Muscle of back (tissue), 11 donors: Measurements from ENCODE around the gene ATAD3B. TPM values are rescaled to one million over a fixed set of nuclear protein-coding genes. Genes with fewer than 3 reads are reported as not detected.
A peak's percentile ranks its signal among the peaks of the same experiment; 100 is the strongest.
"Not testable (repeated sequence)": the region's sequence is repeated elsewhere in the genome, so short reads cannot be mapped to it uniquely, and the experiment has no call there.

Source experiments
- DNase-seq, 3 donors: peaks; one replicate each; pipeline versions ENCODE4 v3.0.0 to v3.0.0-alpha.2; 2013
- polyA plus RNA-seq, 10 donors: library from polyadenylated mRNA; unstranded; fragments of 120-200 nt; gene quantifications; one replicate each; pipeline ENCODE4 v1.2.1, GENCODE V29; 2013; ENCODE audit not compliant: insufficient read length in 10 of 10

The ATAD3B gene
- polyA plus RNA-seq, 10 donors, result 8.5 to 14.5 (median 12.0) TPM

DNA sequence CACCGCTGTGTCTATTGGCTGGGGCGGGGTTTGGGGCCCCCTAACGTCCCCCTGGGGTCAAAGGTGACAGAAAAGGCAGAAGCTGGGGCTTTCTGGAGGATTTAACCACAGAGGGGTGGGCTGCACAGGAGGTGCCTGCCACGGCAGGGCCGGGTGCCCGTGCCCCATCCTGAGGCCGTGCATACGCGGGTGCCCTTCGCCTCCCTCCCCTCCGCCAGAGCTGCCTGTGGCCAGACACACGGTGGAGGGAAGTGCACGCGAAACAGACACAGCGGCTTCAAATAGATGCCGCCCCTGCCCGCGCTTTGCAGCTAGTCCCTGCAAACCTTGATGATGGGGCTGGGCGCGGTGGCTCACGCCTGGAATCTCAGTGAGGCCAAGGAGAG, 37.9 kb downstream of the ATAD3B start:
- not testable (repeated sequence) for DNase-seq

DNA sequence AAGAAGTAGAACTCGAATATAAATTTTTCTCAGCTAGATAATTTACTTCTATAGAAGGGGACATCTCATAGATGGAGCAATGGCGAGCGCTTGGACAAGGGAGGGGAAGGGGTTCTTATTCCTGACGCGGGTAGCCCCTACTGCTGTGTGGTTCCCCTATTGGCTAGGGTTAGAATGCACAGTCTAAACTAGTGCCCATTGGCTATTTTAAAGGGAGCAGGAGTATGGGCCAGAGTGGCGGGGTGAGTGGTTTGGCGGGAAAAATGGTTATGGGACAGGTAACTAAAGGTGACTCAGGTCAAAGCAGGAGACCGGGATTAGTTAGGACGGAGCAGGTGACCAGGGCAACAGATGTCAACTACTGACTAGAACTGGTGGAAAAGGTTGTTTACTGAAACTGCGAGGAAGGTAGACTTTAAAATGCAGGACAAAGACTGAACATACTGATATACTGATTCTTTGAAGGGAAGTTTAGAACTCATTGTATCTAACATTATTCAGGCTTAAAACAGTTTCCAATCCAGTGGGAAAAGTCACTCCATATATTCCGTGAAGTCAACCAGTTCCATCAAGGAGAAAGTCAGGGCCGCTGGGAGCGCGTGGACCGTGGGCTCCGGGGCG, 39.5 kb downstream of the ATAD3B start:
- no peak for DNase-seq

DNA sequence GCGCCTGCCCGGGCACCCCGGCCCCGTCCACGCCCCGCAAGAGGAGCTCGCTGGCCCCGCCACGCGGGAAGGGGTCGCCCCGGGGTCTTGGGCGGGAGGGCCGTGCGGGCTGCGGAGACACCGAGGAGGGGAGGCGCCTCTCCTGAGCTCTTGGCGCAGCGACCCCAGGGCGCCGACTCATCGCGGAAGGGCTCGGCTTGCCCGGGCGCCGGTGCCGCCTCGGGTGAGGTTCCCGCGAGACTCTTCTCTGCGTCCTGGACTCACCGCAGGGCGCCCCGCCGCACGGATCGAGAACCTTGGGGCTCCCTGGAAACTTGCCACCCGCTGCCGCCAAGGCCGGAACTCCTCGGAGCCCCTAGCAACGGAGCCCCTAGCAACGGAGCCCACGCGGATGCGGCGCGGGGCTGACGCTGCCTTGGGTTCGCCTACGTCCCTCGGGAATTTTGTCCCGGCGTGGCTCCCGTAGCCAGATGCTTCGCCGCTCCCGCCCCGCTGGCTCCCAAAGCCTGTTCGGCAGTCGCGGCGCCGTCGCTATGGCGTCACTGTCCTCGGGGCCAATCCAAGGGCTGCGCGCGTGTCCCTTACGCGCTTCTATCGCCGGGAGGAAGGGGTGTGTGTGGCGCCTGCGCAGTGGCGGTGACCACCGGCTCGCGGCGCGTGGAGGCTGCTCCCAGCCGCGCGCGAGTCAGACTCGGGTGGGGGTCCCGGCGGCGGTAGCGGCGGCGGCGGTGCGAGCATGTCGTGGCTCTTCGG, 40.1 kb downstream of the ATAD3B start, which contains the start of gene ATAD3A:
ATAD3A (plus strand) TSS at position 630 of the 753 bp plus-strand sequence; CDS start at position 737, 107 bp downstream.
- peak; percentile 98 to 99 (median 98) for DNase-seq

DNA sequence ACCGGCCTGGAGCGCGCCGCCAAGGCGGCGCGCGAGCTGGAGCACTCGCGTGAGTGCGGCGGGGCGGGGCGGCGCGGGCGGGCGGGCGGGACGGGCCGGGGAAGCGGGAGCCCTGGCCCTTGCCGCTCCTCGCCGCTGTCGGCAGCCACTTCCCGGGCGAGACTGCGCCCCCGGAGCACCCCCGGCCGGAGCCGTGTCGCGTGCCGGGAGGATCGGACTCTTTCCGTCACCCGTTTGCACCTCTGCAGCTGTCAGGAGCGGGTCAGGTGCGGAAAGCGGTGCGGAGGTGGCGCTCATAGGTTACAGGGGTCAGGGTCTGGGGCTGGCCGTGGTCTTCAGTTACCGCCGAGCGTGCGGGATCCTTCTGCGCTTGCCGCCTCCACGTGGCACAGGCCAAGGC, 40.9 kb downstream of the ATAD3B start:
- DNase-seq, result not testable (repeated sequence)

DNA sequence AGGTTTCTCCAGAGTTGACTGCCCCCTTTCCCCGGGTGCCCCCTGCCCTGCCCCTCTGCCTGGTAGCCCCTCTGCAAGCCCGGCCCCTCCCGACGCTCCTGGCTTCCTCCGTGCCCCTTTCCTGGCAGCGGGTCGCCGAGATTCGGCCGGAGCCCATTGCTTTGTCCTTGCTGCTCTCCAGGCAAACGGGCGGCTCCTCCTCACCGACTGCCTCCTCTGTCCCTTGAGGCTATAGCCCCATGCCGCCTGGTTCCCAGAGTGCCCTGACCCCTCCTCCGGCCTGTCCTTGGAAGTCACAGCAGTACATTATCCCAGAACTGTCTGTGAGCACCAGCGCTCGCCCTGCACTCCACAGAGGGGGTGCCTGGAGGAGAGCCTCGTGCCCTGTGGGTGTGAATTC, 42.1 kb downstream of the ATAD3B start:
- DNase-seq, result not testable (repeated sequence)

DNA sequence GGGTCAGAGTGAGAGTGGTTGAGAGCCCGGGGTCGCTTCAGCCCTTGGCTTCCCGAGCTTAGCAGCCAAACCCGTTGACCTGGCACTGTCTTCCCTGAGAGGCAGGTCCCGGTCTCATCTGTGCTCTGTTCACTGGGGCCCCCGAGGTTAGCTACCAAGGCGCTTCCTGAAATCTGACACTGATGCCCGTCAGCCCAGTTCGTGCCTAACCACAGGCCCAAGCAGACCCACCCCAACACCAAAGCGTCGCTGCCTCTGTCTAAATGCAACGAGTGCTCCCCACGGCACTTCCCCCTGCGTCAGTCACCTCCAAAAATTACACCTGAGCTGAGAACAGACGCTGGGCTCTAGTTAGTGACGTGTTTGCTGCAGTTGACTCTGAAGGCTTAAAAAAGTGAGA, 42.8 kb downstream of the ATAD3B start:
- not testable (repeated sequence) for DNase-seq

DNA sequence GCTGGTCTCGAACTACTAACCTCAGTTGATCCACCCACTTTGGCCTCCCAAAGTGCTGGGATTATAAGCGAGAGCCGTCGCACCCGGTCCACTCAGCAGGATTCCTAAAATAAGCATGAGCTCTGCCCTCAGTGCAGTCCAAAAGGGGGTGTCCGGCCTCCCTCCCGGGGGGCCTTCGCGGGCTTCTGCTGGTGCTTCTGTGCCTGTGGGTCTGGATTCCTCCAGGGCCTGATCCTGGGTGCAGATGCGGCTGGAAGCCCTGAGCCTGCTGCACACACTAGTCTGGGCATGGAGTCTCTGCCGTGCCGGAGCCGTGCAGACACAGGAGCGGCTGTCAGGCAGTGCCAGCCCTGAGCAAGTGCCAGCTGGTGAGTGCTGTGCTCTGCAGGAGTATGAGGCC, 45.4 kb downstream of the ATAD3B start:
- DNase-seq, result not testable (repeated sequence)

DNA sequence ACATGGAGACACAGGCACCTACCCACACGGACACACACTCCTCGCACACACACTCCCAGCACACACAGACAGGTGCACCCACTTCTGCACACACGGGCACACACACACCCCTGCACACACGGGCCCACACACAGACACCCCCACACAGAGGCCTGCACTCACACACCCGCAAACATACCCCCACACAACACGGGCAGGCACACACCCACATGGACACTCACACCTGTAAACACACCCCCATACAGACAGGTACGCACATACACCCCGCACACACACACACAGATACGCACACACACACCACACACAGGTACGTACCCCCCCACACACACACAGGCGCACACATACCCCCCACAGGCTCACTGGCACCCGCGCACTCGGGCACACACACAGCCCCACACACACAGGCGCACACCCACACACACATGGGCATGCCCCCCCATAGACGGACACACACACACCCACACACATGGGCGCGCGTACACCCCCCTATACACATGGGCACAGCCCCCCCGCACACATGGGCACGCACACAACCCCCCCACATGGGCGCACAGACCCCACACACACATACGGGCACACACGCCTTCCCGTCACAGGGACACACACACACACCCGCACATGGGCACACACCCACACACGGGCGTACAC, 46.5 kb downstream of the ATAD3B start:
- no peak for DNase-seq

DNA sequence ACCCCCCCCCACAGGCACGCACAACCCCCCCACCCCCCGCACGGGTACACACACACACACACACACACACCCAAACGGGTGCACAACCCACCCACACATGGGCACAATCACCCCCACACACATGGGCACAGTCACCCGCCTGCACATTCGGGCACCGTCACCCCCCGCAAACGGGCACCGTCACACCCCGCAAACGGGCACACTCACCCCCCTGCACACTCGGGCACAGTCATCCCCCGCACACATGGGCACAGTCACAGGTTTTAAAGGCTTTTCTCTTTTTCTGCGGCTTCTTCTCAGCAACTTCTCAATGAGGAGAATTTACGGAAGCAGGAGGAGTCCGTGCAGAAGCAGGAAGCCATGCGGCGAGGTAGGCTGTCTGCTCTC, 47.0 kb downstream of the ATAD3B start:
- DNase-seq, result not testable (repeated sequence)

DNA sequence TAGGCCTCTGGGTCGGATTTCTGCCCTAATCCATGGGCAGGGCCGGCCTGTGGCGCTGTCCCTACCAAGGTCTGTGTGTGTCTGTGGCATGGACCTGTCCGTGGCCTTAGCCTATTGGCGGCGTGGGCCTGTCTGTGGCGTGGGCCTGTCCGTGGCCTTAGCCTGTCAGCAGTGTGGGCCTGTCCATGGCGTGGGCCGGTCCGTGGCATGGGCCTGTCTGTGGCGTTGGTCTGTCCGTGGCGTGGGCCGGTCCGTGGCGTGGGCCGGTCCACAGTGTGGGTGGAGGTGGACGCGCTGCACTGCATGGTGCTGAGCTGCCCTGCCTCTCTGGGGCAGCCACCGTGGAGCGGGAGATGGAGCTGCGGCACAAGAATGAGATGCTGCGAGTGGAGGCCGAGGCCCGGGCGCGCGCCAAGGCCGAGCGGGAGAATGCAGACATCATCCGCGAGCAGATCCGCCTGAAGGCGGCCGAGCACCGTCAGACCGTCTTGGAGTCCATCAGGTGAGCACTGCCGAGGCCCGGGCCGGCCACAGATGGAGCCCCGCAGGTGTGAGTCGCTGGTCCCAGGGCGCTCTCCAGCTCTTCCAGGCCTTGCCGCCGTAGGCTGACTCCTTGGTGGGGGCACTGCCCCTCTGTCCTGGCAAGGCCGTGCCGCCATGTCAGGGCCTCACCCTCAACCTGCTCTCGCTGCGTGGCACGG, 48.4 kb downstream of the ATAD3B start:
- DNase-seq, result not testable (repeated sequence)

DNA sequence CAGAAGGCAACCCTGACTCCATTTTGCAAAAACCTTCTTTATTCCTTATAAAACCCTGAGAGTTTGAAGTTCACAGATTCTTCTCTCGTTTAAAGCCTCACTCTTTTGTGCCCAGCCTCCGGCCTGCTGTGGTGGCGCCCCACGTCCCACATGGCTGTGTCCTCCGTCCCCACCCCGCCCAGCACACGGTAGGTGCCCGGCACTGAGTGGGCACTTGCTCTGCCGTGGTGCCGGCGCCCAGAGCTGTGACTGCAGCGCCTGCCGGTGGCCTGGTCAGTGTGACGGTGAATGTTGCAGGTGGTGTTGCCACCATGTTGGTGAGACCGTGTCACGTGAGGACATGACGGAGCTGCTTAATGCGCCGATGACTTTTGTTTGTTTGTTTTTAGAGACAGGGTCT, 49.8 kb downstream of the ATAD3B start:
- DNase-seq, result no peak

DNA sequence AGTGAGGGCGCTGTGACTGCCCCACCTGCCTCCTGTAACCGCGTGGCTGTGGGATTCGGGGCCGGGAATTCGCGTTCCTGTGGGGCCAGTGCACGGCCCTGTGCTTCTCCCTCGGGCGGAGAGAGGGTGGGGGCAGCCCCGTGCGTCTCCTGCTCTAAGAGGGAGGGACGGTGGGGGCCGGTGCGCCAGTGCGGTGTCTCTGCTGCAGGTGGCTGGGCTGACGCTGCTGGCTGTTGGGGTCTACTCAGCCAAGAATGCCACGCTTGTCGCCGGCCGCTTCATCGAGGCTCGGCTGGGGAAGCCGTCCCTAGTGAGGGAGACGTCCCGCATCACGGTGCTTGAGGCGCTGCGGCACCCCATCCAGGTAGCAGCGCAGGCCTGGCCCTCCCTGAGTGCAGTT, 51.0 kb downstream of the ATAD3B start:
- not testable (repeated sequence) for DNase-seq

DNA sequence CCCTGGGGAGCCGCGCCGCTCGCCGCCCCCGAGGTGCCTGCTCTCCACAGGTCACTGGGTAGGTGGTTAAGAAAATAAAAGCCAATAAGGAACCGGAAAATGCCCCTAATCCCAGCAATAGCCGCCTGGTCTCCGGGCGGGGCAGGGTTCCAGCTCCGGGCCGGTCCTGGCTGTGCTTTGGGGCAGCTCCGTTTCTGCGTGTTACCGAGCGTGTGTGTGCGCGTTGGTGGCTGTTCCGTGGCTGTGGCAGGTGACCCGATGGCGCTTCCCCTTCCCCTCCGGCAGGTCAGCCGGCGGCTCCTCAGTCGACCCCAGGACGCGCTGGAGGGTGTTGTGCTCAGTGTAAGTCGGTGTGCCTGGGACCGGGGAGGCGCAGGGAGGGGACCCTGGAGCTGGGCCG, 51.7 kb downstream of the ATAD3B start:
- DNase-seq, result not testable (repeated sequence)

DNA sequence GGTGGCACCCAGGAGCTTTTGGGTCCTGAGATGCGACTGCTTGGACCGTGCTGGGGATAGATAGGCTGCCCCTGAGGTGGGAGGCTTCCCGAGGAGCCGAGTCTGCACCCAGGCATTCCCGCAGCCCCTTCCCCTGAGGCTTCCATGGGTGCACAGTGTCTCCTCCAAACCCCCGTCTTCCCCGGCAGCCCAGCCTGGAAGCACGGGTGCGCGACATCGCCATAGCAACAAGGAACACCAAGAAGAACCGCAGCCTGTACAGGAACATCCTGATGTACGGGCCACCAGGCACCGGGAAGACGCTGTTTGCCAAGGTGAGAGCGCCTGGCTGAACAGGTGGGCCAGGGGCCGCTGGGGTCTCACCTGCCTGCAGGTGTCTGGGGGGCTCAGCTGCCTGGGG, 52.1 kb downstream of the ATAD3B start:
- DNase-seq, result not testable (repeated sequence)

DNA sequence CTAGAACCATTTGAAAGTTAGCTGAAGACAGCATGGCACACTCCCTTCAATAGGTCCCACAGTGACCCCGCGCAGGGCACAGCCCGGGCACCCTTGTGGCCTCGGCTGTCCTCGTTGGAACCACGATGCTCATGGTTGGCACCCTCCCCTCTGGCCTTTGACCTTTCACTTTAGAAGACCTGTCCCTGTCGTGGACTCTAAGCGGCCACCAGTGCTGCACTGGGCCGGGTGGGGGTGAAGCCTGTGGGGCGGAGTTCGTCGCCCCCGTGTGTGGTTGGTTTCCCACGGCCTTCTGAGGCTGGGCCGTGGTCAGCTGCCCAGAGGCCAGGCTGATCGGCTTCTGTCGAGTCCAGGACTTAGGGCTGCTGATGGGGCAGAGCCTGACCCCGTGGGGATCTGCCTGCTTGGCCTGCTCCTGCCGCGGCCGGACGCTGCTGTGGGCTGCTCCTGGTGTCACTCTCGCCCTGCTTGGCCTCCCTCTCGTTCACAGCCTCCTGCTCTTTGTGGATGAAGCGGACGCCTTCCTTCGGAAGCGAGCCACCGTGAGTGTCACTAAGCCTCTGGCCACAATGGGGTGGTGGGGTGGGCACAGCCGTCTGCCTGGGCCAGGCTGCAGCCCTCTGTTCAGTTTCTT, 53.3 kb downstream of the ATAD3B start:
- not testable (repeated sequence) for DNase-seq

DNA sequence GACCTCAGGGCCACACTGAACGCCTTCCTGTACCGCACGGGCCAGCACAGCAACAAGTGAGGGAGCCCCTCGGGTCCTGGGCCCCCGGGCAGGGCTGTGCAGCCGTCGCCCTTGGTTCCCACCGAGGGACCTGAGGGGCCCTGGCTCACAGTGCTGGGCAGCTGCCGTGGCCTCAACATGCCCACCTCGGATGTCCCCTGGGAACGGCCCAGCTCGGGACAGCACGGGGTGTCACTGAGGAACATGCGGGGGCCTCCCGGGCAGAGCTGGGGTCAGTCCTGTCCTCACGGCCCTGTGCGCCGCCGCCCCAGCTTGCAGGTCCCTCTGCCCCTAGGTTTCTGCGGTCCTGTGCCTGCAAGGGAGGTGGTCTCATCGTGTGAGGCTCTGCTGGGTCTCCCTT, 54.9 kb downstream of the ATAD3B start:
- DNase-seq, result not testable (repeated sequence)

DNA sequence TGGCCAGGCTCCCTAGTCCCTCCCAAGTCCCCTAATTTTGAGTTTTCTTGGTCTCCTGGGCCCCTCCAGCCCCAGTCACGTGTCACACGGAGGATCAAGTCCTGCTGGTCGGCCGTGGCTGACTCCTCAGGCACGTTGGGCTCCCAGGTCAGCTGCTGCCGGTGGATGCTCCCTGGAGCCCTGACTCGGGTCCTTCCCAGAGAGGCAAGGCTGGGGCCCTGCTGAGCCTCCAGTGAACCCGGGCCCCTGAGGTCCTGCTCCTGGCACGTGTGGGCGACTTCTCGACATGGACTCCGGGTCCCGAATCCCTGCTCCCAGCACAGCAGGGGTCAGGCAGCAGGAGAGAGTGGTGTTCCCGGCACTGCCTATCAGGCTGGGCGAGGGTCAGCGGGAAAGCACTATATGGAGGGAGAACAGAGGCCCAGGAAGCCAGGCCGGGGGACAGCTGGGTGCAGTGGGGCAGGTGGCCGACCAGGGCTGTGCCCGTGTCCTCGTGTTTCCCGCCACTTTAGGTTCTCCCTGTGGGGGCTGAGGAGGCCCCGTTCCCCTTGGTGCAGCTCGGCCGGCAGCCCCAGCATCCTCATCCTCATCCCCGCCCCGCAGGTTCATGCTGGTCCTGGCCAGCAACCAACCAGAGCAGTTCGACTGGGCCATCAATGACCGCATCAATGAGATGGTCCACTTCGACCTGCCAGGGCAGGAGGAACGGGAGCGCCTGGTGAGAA, 55.7 kb downstream of the ATAD3B start:
- DNase-seq, result no peak

DNA sequence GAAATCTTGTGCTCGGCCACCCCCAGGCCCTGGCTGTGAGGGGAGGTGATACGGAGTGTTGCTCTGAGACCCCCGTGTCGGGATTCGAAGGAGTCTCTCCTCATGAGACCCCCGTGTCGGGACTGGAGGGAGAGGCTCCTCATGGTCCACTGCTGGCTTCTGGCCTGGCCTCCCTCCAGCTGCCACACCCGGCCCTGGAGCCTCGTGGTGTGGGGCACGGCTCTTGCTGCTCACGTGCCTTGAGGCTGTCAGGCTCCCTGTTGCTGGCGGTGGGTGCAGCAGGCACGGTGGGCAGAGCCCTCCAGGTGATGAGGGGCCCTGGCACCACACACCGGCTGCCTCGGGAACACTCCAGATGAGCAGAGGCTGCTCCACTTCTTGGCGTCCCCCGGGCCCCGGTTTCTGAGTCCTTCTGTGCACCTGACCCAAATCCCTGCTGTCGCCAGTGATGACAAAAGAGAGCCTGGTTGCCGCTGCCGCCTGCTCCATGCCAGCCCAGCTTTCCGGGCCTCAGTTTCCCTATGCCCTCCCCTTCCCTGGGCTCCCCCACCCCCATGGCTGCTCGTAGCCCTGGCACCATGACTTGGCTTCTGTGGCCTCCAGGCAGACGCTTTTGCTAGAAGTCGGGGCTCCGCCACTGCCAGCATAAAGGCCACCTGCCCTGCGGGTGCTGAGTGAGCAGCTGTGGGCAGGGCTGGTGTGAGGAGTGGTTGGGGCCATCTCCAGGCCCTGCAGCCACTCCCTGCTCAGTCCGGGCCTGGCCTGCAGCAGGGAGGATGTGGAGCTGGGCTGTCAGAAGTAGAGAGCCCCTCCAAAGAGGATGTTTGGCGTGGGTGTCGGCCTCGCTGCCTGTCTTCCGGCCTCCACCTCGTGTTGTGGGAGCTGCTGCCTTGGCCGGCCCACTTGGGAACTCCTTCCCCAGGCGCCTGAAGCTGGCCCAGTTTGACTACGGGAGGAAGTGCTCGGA, 57.0 kb downstream of the ATAD3B start:
- DNase-seq, result no peak

DNA sequence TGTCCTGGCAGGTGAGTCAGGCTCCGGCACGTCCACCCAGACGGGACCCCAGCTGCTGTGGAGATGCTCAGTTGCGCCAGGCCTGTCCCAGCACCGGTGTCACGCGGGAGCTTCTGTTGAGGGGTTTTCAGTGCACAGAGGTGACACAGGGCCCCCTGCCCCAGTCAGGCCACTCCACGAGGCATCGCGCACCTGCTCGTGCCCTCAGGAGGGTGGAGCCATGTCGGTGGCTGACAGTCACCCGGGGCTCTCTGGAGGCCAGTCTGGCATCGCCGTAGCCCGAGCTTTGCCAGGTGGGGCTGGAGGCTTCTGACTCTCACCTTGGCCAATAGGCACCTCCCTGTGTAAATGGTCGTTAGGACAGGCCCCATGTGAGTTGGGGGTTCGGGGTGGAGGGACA, 57.8 kb downstream of the ATAD3B start:
- DNase-seq, result no peak

DNA sequence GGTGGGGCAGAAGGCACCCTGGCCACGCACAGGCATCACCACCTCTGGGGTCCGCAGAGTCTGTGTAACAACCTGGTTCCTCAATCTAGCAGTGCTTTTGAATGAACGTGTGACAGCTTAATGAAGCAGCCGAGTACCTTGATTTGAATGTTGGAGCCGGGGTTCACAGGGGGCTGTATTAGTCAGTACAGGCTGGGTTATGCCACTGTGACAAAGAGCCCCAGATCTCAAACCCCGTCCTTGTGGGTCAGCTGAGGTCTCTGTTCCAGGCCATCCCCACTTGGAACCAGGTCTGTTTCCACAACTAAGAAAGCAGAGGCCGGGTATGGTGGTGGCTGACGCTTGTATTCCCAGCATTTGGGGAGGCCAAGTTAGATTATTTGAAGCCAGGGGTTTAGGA, 58.4 kb downstream of the ATAD3B start:
- DNase-seq, result no peak
